Ectodermal cell (in vitro differentiated cells): Measurements from ENCODE around the gene ATP6V0B. TPM values are rescaled to one million over a fixed set of nuclear protein-coding genes. Genes with fewer than 3 reads are reported as not detected.

ENCODE experiments used
- H3K27ac ChIP-seq: 2 replicates; pipeline ENCODE4 v1.7.0; 2013; ENCODE audit warnings: mild to moderate bottlenecking, low read depth, low read length; ENCODE audit not compliant: insufficient read depth, poor library complexity, severe bottlenecking
- H3K27me3 ChIP-seq: 2 replicates; pipeline ENCODE4 v1.7.0; 2013; ENCODE audit warnings: mild to moderate bottlenecking, low read length; ENCODE audit not compliant: insufficient read depth, control insufficient read depth, poor library complexity, severe bottlenecking
- H3K36me3 ChIP-seq: one replicate; pipeline ENCODE4 v1.7.0; 2013; ENCODE audit warnings: low read length; ENCODE audit not compliant: control insufficient read depth, insufficient read depth
- H3K4me1 ChIP-seq: one replicate; pipeline ENCODE4 v1.7.0; 2013; ENCODE audit warnings: low read length; ENCODE audit not compliant: control insufficient read depth, insufficient read depth
- H3K4me3 ChIP-seq: 2 replicates; pipeline ENCODE4 v1.7.0; 2013; ENCODE audit warnings: low read depth, low read length, control low read depth; ENCODE audit not compliant: insufficient read depth
- H3K9me3 ChIP-seq: 2 replicates; pipeline ENCODE4 v1.7.0; 2013; ENCODE audit warnings: mild to moderate bottlenecking, low read length, moderate library complexity; ENCODE audit not compliant: control insufficient read depth
- WGBS, 2 experiments: methylation state at CpG; one replicate each; pipeline ENCODE4 v1.1.7; 2013; ENCODE audit warnings: missing lambda C conversion rate in 2 of 2; 5-methylcytosine and 5-hydroxymethylcytosine counted together
- polyA plus RNA-seq, 4 experiments: library from polyadenylated mRNA; stranded (reverse); fragments of 50-300 nt; gene quantifications; one replicate each; pipeline ENCODE4 v1.2.3, GENCODE V29; 2013

The ATP6V0B gene
- 70.0 TPM for polyA plus RNA-seq (2013, experiment 1 of 4)
- polyA plus RNA-seq (2013, experiment 2 of 4), result 73.6 TPM
- polyA plus RNA-seq (2013, experiment 3 of 4), result 83.4 TPM
- 99.4 TPM for polyA plus RNA-seq (2013, experiment 4 of 4)

- peaks cover 23% of the 10 kb centered on the region for H3K4me1 ChIP-seq
- 0 to 1% methylated on average over 93 of the region's 93 CpGs for WGBS, 2 experiments
- H3K27ac ChIP-seq, result peak within 1 kb of the TSS; percentile 31
- H3K9me3 ChIP-seq, result no peaks in the 10 kb centered on the region
- peak within 1 kb of the TSS; percentile 93 for H3K4me3 ChIP-seq
- H3K36me3 ChIP-seq, result peaks cover 18% of the 10 kb centered on the region
- no peaks in the 10 kb centered on the region for H3K27me3 ChIP-seq
These were observed at the start of gene ATP6V0B for GRCh38 chr1:43974443-43975248. ATP6V0B (plus strand) TSS chr1:43974960; CDS start chr1:43975041, 81 bp downstream.

GRCh38 chr1:43925846-43926245, 48.9 kb upstream of the ATP6V0B start:
- no peak overlapping the region for H3K4me3 ChIP-seq
- no peaks in the 10 kb centered on the region for H3K9me3 ChIP-seq
- H3K27me3 ChIP-seq, result no peaks in the 10 kb centered on the region
- H3K4me1 ChIP-seq, result no peaks in the 10 kb centered on the region
- no peak overlapping the region for H3K27ac ChIP-seq
- no peaks in the 10 kb centered on the region for H3K36me3 ChIP-seq
- 94 to 97% methylated on average over 9 of the region's 9 CpGs for WGBS, 2 experiments

GRCh38 chr1:43930168-43930948, 44.4 kb upstream of the ATP6V0B start:
- 91 to 92% methylated on average over 10 of the region's 10 CpGs for WGBS, 2 experiments
- no peak overlapping the region for H3K4me3 ChIP-seq
- H3K9me3 ChIP-seq, result no peaks in the 10 kb centered on the region
- H3K27ac ChIP-seq, result no peak overlapping the region
- H3K27me3 ChIP-seq, result peaks cover 24% of the 10 kb centered on the region
- peaks cover 11% of the 10 kb centered on the region for H3K4me1 ChIP-seq
- no peaks in the 10 kb centered on the region for H3K36me3 ChIP-seq

- Histone ChIP-seq H3K27me3 (peaks cover 30% of the 10 kb centered on the region), H3K9me3 (no peaks in the 10 kb centered on the region), H3K36me3 (no peaks in the 10 kb centered on the region), H3K27ac (no peak overlapping the region), H3K4me1 (peaks cover 16% of the 10 kb centered on the region), H3K4me3 (no peak overlapping the region)
- 82 to 88% methylated on average over 4 of the region's 4 CpGs for WGBS, 2 experiments
These were observed 43.8 kb upstream of the ATP6V0B start for GRCh38 chr1:43930949-43931275.

- 91 to 92% methylated on average over 13 of the region's 13 CpGs for WGBS, 2 experiments
- H3K36me3 ChIP-seq, result no peaks in the 10 kb centered on the region
These were observed 42.8 kb upstream of the ATP6V0B start for GRCh38 chr1:43931711-43932660.

GRCh38 chr1:43932786-43933385, 41.9 kb upstream of the ATP6V0B start:
- H3K27me3 ChIP-seq, result peaks cover 49% of the 10 kb centered on the region
- no peak overlapping the region for H3K27ac ChIP-seq
- no peaks in the 10 kb centered on the region for H3K36me3 ChIP-seq
- H3K9me3 ChIP-seq, result no peaks in the 10 kb centered on the region
- H3K4me3 ChIP-seq, result peak overlapping the region; percentile 51
- 27 to 30% methylated on average over 8 of the region's 8 CpGs for WGBS, 2 experiments
- H3K4me1 ChIP-seq, result peaks cover 17% of the 10 kb centered on the region

More at GRCh38 chr1:43931711-43932660, 42.8 kb upstream of the ATP6V0B start:
- H3K4me3 ChIP-seq, result no peak overlapping the region
- H3K4me1 ChIP-seq, result peaks cover 17% of the 10 kb centered on the region
- H3K27me3 ChIP-seq, result peaks cover 41% of the 10 kb centered on the region
- H3K9me3 ChIP-seq, result no peaks in the 10 kb centered on the region
- H3K27ac ChIP-seq, result no peak overlapping the region

GRCh38 chr1:43933386-43934100, 41.2 kb upstream of the ATP6V0B start, which contains the start of gene ARTN:
ARTN (plus strand) TSS chr1:43933801; CDS start chr1:43935657, 1,856 bp downstream.
- H3K27me3 ChIP-seq, result peaks cover 49% of the 10 kb centered on the region
- H3K36me3 ChIP-seq, result no peaks in the 10 kb centered on the region
- no peaks in the 10 kb centered on the region for H3K9me3 ChIP-seq
- no peak within 1 kb of the TSS for H3K27ac ChIP-seq
- H3K4me3 ChIP-seq, result peak within 1 kb of the TSS; percentile 51
- 2% methylated on average over 42 of the region's 42 CpGs for WGBS, 2 experiments
- peaks cover 17% of the 10 kb centered on the region for H3K4me1 ChIP-seq

- peaks cover 49% of the 10 kb centered on the region for H3K27me3 ChIP-seq
- 54 to 57% methylated on average over 13 of the region's 13 CpGs for WGBS, 2 experiments
- no peak overlapping the region for H3K27ac ChIP-seq
- no peaks in the 10 kb centered on the region for H3K9me3 ChIP-seq
- H3K4me3 ChIP-seq, result peak overlapping the region; percentile 51
- H3K36me3 ChIP-seq, result no peaks in the 10 kb centered on the region
- H3K4me1 ChIP-seq, result peaks cover 17% of the 10 kb centered on the region
These were observed 40.4 kb upstream of the ATP6V0B start for GRCh38 chr1:43934101-43934985.
